Measurements from ENCODE around the gene MICALL2. TPM values are rescaled to one million over a fixed set of nuclear protein-coding genes. Genes with fewer than 3 reads are reported as not detected.

The MICALL2 gene
- total RNA-seq, 1 donor from 2014 or later = 25.4 TPM

GRCh38 chr7:1419310-1419634 is 40.0 kb downstream of the MICALL2 start:
- no peak for DNase-seq (ENCODE audit: low read depth)

DNA sequence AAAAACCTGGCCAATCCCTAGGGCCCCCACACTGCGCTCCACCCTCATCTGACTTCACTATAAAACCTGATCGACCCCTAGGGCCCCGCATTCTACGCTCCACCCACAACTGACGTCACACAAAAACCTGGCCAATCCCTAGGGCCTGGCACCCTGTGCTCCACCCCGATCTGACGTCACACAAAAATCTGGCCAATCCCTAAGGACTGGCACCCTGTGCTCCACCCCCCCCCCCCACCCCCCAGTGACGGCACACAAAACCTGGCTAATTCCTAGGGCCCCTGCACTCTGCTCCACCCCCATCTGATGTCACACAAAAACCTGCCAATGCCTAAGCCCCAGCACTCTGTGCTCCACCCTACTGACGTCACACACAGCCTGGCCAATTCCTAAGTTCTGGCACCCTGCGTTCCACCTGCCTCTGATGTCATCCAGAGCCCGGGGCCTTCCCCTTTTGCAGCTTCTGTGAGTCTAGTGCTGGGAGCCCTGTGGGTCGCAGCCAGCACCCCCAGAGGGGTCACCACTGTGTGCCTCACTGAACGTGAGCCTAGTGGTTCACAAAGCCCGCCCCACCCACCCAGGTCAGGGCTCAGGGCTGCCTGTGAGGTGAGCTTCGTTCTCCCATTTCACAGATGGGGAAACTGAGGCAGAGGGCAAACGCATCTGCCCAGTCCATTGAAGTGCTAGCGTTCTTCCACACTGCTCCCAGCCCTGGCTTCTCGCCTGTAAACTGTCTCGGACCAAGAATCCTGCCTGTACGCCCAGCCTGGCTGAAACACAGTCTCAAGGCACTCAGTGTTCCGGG is 40.6 kb downstream of the MICALL2 start:
- DNase-seq (ENCODE audit: low read depth) = no peak

- DNase-seq (ENCODE audit: low read depth) = no peak
These were observed 43.8 kb downstream of the MICALL2 start for GRCh38 chr7:1415389-1415990.

DNA sequence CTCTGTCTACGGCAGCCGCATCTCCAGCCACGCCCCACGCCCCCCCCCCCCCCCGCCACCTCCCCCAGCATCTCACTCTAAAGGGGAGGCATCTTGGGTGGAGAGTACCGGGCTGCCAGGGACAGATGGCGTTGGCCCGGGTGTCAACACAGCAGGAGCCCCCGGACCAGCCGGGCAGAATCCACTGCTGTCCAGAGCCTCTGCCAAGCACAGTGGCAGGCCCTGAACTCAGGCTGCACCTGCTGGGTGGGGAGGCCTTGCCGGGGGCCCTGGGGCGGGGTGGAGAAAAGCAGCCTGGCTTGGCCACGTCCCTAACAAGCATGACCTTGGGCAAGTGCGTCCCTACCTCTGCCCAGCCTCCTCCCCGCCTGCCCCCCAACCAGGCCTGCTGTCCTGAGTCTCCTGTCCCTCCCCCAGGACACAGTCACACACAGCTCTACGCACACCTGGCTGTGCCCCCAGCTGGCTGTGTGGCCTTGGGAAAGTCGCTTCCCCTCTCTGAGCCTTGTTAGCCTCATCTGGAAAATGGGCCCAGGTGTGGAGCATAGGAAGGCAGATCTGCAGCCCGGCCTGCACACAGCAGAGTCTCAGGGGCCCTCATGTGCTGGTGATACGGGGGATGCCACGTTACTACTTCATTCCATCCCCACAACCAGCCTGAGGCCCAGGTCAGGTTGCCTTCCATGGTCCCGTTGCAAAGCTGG is 45.2 kb downstream of the MICALL2 start:
- DNase-seq (ENCODE audit: low read depth) = no peak

GRCh38 chr7:1412322-1413261 is 46.7 kb downstream of the MICALL2 start:
- DNase-seq (ENCODE audit: low read depth) = peak; percentile 80

GRCh38 chr7:1411414-1411813 is 47.9 kb downstream of the MICALL2 start:
- DNase-seq (ENCODE audit: low read depth) = no peak

DNA sequence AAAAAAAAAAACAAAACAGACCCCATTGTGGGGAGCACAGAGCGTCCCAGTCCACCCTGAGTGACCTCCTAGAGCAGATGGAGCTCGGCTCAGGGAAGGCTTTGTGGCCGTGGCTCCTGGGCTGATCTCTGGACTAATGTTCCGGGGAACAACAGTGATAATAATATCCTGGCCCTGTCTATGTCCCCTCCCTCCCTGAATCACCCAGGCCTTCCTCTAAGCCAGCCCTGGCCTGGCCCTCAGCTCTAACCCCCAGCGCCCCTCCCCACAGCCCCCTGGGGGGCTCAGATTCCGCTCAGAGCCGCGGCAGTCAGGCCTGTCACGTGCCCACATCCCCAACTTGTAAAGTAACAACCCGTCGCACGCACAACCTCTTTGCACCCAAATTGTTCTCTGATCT is 48.3 kb downstream of the MICALL2 start:
- no peak for DNase-seq (ENCODE audit: low read depth)

DNA sequence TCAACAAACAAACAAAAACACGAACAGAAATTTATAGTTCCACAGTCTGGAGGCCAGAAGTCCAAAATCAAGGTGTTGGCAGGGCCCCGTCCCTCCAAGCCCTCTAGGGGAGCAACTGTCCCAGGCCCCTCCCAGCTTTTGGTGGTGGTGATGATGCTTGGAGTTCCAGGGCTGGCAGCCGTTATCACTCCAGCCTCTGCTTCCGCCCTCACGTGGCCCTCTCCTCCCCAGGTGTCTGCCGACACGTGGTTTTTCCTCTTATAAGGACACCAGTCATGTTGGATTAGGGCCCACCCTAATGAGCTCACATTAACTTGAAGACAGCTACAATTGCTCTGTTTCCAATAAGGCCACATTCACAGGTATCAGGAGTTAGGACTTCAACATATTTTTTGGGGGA is 49.7 kb downstream of the MICALL2 start:
- DNase-seq (ENCODE audit: low read depth) = no peak

DNA sequence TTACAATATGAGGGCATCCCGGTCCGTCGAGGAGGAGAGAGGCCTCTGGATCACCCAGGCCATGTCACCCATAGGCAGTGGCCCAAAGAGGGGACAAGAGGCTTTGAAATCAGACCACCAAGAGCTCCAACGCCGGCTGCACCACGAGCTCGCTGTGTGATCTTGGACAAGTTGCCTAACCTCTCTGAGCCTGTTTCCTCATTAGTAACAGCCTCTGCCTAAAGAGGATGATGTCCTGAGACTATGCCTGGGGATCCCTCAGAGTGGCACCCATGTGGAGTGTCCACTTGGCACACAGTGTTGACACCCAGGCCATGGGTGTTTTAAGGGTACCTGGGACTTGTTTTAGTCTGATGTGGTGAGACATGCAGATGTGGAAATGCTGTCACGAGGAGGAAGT is 50.8 kb downstream of the MICALL2 start:
- DNase-seq (ENCODE audit: low read depth) = no peak

- DNase-seq (ENCODE audit: low read depth) = no peak
These were observed 51.4 kb downstream of the MICALL2 start for GRCh38 chr7:1407892-1408291.

DNA sequence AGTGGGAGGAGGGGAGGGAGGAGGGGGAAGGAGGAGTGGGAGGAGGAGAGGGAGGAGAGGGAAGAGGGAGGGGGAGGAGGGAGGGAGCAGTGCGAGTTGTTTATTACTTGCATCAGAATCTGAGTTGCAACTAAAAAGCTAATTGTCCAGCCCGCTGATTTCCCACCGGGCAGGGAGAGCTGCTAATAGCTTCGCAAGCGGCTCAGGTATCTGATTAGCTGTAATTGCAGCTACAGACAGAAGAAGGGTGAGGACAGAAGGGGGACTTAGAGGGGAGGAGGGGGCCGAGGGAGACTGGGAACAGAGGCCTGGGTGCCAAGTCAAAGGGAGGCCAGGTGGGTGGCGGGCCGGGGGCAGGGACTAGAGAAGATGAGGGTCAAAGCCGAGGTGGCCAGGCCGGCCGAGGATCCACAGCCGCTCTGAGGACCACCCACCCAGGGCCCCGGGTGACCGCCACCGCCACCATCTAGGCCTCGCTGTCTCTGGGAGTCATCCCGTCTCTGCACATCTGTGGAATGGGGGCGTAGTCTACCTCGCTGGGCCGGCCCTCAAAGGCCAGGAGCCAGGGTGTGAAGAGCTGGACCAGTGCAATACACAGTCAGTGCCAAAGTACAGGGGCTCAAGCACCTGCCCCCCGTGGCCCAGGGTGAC is 54.2 kb downstream of the MICALL2 start:
- DNase-seq (ENCODE audit: low read depth) = no peak

DNA sequence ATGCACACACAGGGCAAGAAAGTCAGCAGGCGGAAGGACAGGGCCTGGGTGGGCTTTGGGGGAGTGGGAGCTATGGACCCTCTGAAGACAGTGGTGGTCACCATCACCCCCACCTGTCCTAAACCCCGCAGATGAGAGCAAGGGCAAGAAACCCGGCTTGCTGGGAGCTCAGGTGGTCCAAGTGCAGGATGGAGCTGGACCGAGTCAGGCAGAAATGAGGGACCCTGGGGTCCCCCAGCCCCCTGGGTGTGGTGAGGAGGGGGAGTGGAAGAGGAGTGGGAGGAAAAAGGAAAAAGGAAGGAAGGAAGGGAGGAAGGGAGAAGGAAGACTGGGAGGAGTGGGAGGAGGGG is 54.8 kb downstream of the MICALL2 start:
- no peak for DNase-seq (ENCODE audit: low read depth)

DNA sequence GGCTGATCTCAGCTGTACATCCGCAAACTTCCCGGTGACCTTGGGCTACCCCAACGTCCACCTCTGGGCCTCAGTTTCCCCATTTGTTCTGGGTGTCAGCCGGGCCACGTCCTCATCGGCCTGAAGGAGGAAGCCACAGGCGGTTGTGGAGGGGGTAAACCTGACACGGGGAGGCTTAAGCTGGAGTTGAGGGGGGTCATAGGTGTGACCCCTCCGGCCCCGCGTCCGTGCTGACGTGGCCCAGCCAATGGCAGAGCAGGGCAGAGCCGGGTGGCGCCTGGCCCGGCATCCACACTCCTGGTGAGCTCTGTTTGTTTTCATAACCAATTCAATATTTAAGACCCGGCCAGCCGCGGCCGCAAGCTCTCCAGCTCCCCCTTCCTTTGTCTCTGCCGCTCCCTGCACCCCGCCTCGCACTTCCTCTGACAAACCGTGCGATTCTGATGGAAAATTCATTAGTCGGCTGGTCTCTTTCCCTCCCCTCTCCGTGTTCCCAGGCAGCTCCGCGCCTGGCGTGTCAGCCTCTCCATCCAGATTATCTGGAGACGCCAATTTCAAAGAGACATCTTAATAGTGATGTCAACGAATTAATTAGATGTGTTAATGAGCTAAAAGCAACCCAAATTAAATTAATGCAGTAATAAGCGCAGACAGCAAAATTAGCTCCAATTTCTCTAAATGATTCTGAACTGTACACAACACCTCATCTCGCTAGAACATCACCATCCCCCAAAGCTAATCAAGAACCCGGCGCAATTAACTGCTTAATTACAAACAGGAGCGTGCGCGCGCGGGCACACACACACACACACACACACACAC is 55.4 kb downstream of the MICALL2 start:
- peak; percentile 54 for DNase-seq (ENCODE audit: low read depth)

DNA sequence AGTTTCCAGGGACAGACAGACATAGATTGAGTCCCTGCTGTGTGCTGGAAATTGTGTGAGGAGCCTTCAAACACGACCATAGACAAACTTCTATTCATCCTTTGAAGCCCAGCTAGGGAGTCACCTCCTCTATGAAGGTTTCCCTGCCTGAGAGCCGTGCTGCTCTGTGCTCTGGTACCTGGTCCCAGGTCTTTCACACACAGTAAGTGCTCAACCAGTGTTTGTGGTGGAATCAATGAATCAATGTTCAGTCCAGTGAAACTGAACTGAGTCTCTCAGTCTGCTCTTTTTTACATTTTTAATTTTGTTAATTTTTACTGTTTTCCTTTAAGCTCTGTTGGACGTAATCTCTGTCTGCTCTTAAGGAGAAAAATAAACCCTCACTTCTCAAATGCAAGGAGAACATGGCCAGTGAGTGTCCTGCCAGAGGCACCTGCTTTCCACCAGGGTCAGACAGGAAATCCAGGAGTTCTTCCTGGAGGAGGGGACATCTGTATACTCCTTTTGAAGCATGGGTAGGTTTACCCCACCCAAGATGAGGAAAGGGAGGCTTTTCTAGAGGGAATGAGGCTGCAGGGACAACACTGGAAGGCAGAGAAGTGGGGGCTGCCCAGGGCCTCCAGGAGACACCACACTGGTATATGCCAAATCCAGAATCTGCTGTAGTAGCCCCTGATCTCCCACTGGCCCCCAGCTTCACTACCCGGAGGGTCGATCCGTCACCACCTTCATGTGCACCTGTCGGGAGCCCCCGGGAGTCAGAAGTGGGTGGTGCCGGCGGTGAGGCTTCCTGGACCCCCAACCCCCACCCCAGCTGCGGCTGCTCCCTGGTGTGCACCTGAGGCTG is 56.3 kb downstream of the MICALL2 start:
- DNase-seq (ENCODE audit: low read depth) = no peak

DNA sequence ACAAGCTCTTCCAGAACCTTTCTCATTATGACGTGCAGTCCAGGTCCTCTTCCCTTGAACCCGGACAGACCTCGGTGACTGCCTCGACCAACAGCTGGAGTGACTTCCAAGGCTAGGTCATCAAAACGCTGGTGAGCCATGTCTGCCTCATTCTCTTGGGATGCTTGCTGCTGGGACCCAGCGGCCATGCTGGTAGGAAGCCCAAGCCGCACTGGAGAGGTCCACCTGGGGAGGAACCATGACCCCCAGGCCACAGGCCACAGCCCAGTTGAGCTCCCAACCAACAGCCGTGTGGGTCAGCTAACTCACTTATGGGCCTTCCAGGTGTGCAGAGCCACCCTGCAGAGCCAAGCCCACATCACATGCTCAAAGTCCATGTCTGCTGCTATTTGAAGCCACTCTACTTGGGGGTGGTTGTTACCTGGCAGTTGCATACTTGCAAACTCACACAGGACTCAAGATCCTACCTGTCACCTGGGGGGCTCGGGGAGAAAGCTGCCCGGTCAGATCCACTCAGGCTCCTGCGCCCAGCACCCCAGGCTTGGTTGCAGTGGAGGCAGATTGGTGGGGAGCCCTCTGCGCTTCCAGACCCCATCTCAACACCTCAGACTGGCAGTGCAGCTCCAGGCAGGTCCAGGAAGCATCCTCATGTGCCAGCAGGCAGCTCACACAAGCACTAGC is 57.0 kb downstream of the MICALL2 start:
- DNase-seq (ENCODE audit: low read depth) = no peak

DNA sequence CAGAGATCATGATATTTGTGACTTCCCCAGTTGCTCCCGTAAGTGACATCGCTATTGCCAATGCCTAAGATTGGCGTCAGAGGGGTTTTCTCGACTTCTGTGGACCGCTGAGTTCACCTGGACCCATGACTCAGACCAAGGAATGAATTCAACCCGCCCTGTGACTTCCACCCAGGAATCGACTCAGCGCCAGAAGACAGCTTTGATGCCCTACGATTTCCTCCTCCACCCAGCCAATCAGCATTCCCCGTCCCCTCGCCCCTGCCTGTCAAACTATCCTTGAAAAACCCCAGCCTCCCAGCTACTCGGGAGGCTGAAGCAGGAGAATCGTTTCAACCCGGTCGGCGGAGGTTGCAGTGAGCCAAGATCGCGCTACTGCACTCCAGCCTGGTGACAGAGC is 58.3 kb downstream of the MICALL2 start:
- DNase-seq (ENCODE audit: low read depth) = no peak

DNA sequence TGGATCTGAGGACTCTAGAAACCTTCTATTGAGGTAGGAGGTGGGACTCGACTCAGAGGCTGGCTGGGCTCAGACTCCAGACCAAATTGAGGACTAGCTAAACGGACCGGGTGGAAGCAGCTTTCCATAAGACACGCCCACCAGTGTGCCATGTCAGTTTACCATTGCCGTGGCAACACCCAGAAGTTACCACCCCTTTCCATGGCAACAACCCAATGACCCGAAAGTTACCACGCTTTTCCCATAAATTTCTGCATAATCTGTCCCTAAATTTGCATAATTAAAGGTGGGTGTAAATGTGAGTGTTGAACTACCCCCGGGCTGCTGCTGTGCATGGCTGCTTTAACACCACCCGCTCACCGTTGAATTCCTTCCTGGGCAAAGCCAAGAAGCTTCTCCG is 58.9 kb downstream of the MICALL2 start:
- no peak for DNase-seq (ENCODE audit: low read depth)

DNA sequence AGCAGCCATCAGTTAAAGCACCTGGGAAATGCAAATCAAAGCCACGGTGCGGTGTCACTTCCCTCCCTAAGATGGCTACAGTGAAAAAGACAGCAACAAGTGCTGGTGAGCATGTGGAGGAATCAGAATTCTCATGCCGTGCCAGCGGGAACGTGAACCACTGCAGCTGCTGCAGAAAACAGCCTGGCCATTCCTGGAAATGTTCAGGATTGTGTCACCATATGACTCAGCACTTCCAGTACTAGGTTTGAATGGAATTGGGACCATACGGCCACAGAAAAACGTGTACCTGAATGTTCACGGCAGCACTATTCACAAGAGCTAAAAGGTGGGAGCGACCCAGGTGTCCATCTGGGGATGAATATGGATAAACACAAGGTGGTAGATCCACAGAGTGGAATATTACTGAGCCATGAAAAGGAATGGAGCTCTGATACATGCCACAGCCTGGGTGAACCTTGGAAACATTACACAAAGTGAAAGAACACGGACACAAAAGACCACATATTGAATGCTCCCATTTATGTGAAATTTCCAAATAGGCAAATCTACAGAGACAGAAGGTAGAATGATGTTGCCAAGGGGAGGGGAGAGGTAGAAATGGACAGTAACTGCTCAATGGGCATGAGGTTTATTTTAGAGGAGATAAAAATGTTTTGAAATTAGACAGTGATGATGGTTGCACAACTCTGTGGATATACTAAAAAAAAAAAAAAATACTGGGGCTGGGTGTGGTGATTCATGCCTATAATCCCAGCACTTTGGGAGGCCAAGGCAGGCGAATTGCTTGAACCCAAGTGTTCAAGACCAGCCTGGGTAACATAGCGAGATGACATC is 61.6 kb downstream of the MICALL2 start:
- DNase-seq (ENCODE audit: low read depth) = peak; percentile 69

All from myocyte (in vitro differentiated cells).